GM10847 (cell line): ENCODE data around the gene PPP1R9B.

Experiments
- POLR2A ChIP-seq: IDR thresholded peaks from 2 replicates; pipeline ENCODE4 v1.6.1; 2011; ENCODE audit not compliant: insufficient read length; ENCODE audit errors: extremely low read depth

Gene PPP1R9B

GRCh38 chr17:50147841-50148225 lies 2.6 kb downstream of the PPP1R9B start:
- TF ChIP-seq POLR2A, result no peak

- peak; percentile 16 for TF ChIP-seq POLR2A
These were observed 3.4 kb downstream of the PPP1R9B start for GRCh38 chr17:50146927-50147665.

DNA sequence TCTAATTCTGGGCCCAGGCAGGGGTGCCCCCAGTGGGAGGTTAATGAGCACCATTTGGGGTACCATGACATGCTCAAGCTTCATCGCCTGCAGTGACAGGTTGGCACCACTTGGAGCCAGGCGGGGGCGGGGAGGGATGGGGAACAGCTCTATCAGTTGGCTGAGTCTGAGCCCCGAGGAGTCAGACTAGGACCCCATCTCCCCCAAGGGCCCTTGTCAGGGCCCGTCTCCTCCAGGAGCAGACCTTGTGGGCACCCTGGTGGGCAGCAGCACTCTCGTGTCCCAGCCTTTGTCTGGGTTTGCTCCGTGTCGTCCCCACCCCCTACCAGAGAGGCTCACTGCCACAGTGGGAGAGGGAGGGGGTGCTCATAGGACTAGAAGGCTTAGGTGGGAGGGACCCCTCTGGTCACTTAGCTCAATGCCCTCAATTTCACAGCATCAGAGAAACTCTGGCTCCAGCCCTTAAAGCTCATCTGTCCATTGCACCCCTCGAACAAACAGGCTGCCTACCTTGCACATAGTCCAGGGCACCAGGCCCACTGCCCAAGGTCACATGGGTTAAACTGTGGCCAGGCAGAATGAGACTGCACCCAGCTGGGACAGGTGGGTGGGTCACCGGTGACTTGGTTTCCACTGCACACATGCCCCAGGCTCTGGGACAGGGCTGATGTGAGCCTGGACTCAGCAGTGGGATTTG lies 4.1 kb downstream of the PPP1R9B start:
- no peak for TF ChIP-seq POLR2A

GRCh38 chr17:50145532-50146229 lies 4.8 kb downstream of the PPP1R9B start:
- TF ChIP-seq POLR2A, result no peak

DNA sequence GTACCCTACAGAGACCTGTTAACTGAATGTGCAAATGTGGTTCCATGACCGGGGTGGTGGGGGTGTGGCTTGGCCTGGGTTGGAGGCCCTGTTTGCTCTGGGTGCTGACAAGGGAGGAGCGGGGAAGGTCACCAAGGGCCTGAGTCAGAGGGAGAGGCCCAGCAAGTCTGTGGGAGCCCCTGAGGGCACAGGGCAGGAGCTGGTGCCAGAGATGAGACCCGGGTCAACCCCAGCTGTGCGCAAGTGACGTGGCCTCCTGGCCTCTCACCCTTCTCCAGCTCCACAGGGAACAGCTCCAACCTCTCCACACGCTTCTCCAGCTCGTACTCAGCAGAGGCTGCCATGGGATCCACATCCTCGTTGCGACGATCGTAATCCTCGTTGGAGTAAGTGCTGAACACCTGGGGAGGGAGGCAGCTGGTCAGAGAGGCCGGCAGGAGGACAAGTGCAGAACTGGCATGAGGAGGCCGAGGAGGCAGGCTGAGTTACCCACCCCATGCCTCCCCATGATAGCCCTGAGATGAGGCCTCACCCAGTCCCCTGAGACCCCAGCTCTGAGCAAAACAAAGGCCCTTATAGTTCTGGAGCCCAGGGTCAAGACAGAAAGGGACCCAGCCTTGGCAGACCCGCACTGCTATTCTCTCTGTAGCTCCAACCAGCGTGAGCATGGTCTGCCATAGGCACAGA lies 5.5 kb downstream of the PPP1R9B start:
- TF ChIP-seq POLR2A, result no peak

GRCh38 chr17:50144355-50144754 lies 6.1 kb downstream of the PPP1R9B start:
- no peak for TF ChIP-seq POLR2A

GRCh38 chr17:50143461-50144176 lies 6.9 kb downstream of the PPP1R9B start:
- no peak for TF ChIP-seq POLR2A

DNA sequence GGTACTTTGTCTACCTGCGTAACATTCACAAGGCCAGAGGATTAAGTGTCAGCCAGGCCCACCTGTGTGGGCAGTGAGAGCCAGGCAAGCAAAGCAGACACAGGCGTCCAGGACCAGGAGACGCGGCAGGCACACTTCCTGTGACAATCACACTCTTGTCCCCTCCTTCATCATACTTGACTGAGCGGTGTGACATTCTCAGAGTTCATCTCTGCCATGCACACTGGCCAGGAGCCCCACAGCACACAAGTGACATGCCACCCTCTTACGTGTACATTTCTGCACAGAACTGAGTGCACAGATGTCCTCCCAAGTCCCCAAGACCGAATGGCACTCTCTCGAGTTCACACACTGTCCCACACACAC lies 8.7 kb downstream of the PPP1R9B start:
- no peak for TF ChIP-seq POLR2A

GRCh38 chr17:50141026-50141744 lies 9.3 kb downstream of the PPP1R9B start:
- no peak for TF ChIP-seq POLR2A

DNA sequence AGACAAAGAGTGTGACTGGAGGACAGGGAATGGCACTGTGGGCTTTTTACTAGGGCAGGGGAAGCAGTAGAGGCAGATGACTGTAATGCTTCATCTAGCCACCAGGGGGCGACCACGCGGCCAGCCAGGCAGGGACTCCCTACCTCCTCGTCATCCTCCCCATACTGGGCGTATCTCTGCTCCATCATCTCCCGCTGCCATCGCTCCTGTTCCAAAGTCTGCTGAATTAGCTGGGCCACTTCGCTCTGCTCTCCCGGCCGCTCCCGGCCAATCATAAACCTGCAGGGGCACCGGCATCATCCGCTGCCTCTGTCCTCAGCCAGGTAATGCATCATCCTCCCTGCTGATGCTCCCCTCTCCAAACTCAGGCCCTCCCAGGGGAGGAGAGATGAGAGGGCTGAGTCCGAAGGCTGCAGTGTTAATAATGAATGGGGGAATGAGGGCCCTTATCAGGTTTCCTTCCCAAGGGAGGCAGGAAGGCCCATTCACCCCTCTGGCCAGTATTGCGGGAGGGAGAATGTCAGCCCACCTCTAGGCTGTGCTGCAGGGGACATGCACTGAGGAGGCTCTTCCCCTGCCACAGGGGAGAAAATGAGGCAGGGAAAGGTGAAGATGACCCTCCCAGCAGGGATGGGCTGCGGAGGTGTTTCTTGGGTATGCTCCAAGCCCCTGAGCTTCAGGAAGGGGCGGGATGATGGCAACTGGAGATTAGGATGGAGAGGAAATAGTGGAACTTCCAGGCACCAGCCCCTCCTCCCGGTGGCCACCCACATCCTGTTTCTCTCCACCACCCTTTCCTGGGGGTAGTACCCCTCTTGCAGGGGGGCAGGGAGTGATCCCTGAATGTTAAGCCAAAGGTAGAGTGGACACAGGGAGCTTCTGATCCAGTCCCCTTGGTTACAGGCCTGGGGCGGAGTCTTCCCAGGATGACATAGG lies 10.3 kb downstream of the PPP1R9B start:
- TF ChIP-seq POLR2A, result no peak

DNA sequence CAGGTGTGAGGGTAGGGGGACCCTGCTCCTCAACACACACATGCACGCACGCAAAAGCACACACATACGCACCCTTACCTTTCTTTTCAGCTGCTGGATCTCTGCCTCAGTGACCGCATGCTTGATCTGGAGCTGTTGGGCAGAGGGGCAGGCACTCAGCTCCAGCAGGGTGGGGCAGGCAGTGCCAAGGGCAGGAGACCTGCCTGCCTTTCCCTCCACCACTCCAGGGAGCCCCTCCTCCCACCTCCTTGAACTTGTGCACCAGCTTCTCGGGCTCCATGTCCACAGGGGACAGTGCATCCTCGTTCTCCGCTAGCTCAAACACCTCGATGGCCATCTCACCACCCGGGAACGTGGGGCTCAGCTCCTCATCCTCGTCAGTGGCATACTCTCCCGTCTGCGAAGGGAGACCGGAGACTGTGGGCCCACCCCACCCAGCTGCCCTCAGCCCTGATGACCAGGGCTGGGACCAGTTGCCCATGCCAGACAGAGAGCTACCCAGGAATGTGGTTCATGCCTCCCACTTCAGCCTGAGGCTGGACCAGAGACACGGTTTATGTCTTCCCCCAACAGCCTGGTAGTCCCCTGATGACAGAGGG lies 11.2 kb downstream of the PPP1R9B start:
- TF ChIP-seq POLR2A, result no peak

GRCh38 chr17:50137042-50137441 lies 13.4 kb downstream of the PPP1R9B start:
- no peak for TF ChIP-seq POLR2A

DNA sequence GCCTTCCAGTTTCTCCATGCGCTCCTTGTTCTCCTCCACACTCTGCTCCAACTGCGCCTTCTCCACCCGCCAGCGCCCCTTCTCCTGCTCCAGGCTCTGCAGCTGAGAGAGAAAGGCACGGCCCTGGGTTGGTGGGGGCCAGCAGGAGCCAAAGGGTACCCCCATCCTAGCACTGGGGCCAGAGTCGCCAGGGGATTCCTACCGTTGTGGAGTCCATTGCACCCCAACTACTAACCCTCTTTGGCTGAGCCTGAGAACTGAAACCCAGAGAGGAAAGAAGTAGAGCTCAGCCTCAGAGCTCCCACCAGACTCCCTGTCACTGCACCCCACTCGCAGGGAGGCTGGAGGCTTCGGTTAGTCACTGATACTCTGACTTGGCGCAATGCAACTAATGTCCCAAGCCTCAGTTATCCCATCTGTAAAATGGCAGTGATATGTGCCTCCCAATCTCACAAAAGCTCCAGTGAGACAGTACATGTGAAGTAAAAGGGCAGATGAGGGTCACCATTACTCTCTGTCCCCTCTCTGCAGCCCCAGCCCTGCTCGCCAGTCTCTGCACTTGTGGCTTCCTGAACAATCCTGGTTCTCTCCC lies 14.3 kb downstream of the PPP1R9B start:
- no peak for TF ChIP-seq POLR2A
